Testis (tissue), 2 donors: Measurements from ENCODE around the gene SHLD2.
"Not testable (repeated sequence)": the region's sequence is repeated elsewhere in the genome, so short reads cannot be mapped to it uniquely, and the experiment has no call there.

Experiments used
- CTCF ChIP-seq, 3 experiments: fragments of 450-650 bp in 2 of 3; fragments of 200-600 bp in 1 of 3; sonication (generic) in 1 of 3; IDR thresholded peaks; one replicate each; pipeline ENCODE4 v1.5.1; 2016 to 2019; ENCODE audit warnings: antibody characterized with exemption in 3 of 3, mild to moderate bottlenecking in 2 of 3, moderate library complexity in 1 of 3
- POLR2A ChIP-seq: fragments of 450-650 bp; IDR thresholded peaks from one replicate; pipeline ENCODE4 v1.6.1; 2017; ENCODE audit warnings: antibody characterized with exemption, mild to moderate bottlenecking, moderate library complexity

DNA sequence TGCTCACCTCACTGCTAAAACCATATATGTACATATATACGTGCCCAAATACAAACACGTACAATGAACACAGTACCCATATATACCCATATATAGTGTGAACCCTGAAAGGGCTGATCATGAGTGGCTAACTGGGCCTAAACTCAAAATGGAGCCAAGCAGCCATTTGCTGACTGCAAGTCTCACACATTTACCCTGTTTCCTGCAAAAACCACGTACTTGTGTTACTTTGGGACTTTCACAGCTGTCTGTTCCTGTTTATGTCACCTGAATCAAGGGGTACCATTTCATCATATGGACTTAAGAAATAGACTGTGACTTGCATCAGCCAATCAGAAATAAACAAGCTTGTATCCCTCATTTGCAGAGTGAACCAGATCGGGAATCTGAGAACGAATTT lies 124.4 kb downstream of the SHLD2 start:
- TF ChIP-seq POLR2A; CTCF (IDR thresholded peaks at IDR 0.05): not testable (repeated sequence)
